A549 (cell line): ENCODE measurements around the gene STK33. TPM values are rescaled to one million over a fixed set of nuclear protein-coding genes. Genes with fewer than 3 reads are reported as not detected.
A peak's percentile ranks its signal among the peaks of the same experiment; 100 is the strongest.

Experiments used
- ATAC-seq, 2 experiments: fragments of 200-7000 bp in 1 of 2; fragments of >200 bp in 1 of 2; cut with Nextera tagmentation in 1 of 2; cut with Tn5 transposase in 1 of 2; 3 replicates each; pipeline versions ENCODE4 v1.8.0 to v1.9.1; 2018 to 2020; ENCODE audit warnings: mild to moderate bottlenecking in 1 of 2, moderate library complexity in 1 of 2
- CTCF ChIA-PET: fragments of 300-600 bp; sonication (Branson Sonifier 250); formaldehyde crosslinking; extraction: SDS; loops from one replicate; lab custom pipeline; 2021; ENCODE audit warnings: antibody characterized with exemption, inconsistent platforms; lab: Yijun Ruan, JAX
- POLR2A ChIA-PET: fragments of 350-600 bp; formaldehyde crosslinking; extraction: SDS; loops from one replicate; lab custom pipeline; 2021; ENCODE audit warnings: antibody characterized with exemption, inconsistent platforms; lab: Yijun Ruan, JAX
- DNase-seq, 2 experiments: peaks; one replicate each; pipeline versions ENCODE4 v3.0.0 to v3.0.0-alpha.2; 2011 to 2016; ENCODE audit warnings: low read depth in 1 of 2, low spot score in 1 of 2
- FAIRE-seq: peaks from 2 replicates; lab custom pipeline; 2011; peaks lifted over from hg19 to GRCh38; lab: Jason Lieb, UNC
- H3K27ac ChIP-seq, 2 experiments: fragments of >200 bp; sonication (Bioruptor Twin); formaldehyde crosslinking; 3 replicates each; pipeline ENCODE4 v1.5.1; 2016 to 2017
- H3K4me1 ChIP-seq: fragments of >200 bp; sonication (Bioruptor Twin); formaldehyde crosslinking; 3 replicates; pipeline ENCODE4 v1.6.1; 2016
- H3K4me2 ChIP-seq: fragments of >200 bp; sonication (Bioruptor Twin); formaldehyde crosslinking; 3 replicates; pipeline ENCODE4 v1.6.1; 2016
- H3K4me3 ChIP-seq: fragments of >200 bp; sonication (Bioruptor Twin); formaldehyde crosslinking; 3 replicates; pipeline ENCODE4 v1.5.1; 2016
- H3K9me3 ChIP-seq: fragments of >200 bp; sonication (Bioruptor Twin); formaldehyde crosslinking; 3 replicates; pipeline ENCODE4 v1.6.1; 2016
- BCL3 ChIP-seq: fragments of >200 bp; sonication (Bioruptor Twin); formaldehyde crosslinking; IDR thresholded peaks from 3 replicates; pipeline ENCODE4 v1.6.1; 2016
- BHLHE40 ChIP-seq: IDR thresholded peaks from 2 replicates; pipeline ENCODE4 v1.6.1; 2012; ENCODE audit warnings: low read depth, low read length, inconsistent platforms
- CHD4 ChIP-seq: fragments of 200-600 bp; sonication (generic); IDR thresholded peaks from 2 replicates; pipeline ENCODE4 v1.6.1; 2016; ENCODE audit warnings: antibody characterized with exemption, mild to moderate bottlenecking, borderline replicate concordance
- FOSL2 ChIP-seq, 2 experiments: fragments of 450-650 bp in 1 of 2; fragments of >200 bp in 1 of 2; sonication (Bioruptor Twin) in 1 of 2; formaldehyde crosslinking; IDR thresholded peaks; 2 replicates each; pipeline versions ENCODE4 v1.5.0 to v1.6.1; 2016 to 2020; ENCODE audit warnings: mild to moderate bottlenecking in 1 of 2, moderate library complexity in 1 of 2
- FOXS1 ChIP-seq: fragments of 250-450 bp; sonication (Bioruptor Pico); IDR thresholded peaks from 2 replicates; pipeline ENCODE4 v1.5.0; 2020; ENCODE audit warnings: mild to moderate bottlenecking, moderate library complexity
- HDAC2 ChIP-seq: fragments of 200-600 bp; sonication (generic); IDR thresholded peaks from 2 replicates; pipeline ENCODE4 v1.6.1; 2016
- JUN ChIP-seq, 2 experiments: fragments of >200 bp; sonication (Bioruptor Twin); formaldehyde crosslinking; IDR thresholded peaks; 2 replicates in 1 of 2; 3 replicates in 1 of 2; pipeline ENCODE4 v1.6.1; 2016 to 2017
- MAFK ChIP-seq: fragments of 450-650 bp; IDR thresholded peaks from 2 replicates; pipeline ENCODE4 v1.6.1; 2014; ENCODE audit not compliant: partially characterized antibody
- PBX3 ChIP-seq: IDR thresholded peaks from 2 replicates; pipeline ENCODE4 v1.6.1; 2012
- POLR2AphosphoS2 ChIP-seq: conservative IDR thresholded peaks from 2 replicates; pipeline ENCODE4 v1.6.1; 2012; ENCODE audit warnings: low read length, improper control_type of control experiment, inconsistent platforms
- RAD21 ChIP-seq, 2 experiments: fragments of >200 bp in 1 of 2; sonication (Bioruptor Twin) in 1 of 2; formaldehyde crosslinking in 1 of 2; IDR thresholded peaks in 1 of 2; conservative IDR thresholded peaks in 1 of 2; 2 replicates in 1 of 2; 3 replicates in 1 of 2; pipeline ENCODE4 v1.6.1; 2012 to 2018; ENCODE audit warnings: inconsistent platforms in 1 of 2
- RNF2 ChIP-seq: fragments of 200-600 bp; sonication (generic); IDR thresholded peaks from 2 replicates; pipeline ENCODE4 v1.6.1; 2016; ENCODE audit warnings: low read depth, mild to moderate bottlenecking, antibody characterized with exemption, moderate library complexity, borderline replicate concordance
- SMC3 ChIP-seq: fragments of >200 bp; sonication (Bioruptor Twin); formaldehyde crosslinking; IDR thresholded peaks from 3 replicates; pipeline ENCODE4 v1.6.1; 2018; ENCODE audit warnings: inconsistent platforms
- TP53 ChIP-seq: fragments of 250-450 bp; sonication (Bioruptor Pico); IDR thresholded peaks from 2 replicates; pipeline ENCODE4 v1.5.0; 2021; ENCODE audit warnings: mild to moderate bottlenecking, moderate library complexity
- ZC3H11A ChIP-seq: fragments of 450-650 bp; IDR thresholded peaks from 2 replicates; pipeline ENCODE4 v1.6.1; 2014; ENCODE audit warnings: antibody characterized with exemption, mild to moderate bottlenecking
- ZFP36 ChIP-seq: fragments of 450-650 bp; IDR thresholded peaks from 2 replicates; pipeline ENCODE4 v1.6.1; 2014; ENCODE audit warnings: borderline replicate concordance; ENCODE audit not compliant: partially characterized antibody
- ZSCAN20 ChIP-seq: fragments of 250-450 bp; sonication (Bioruptor Pico); IDR thresholded peaks from 2 replicates; pipeline ENCODE4 v1.8.0; 2022; ENCODE audit warnings: mild to moderate bottlenecking, moderate library complexity
- WGBS: methylation state at CpG from one replicate; pipeline ENCODE4 v1.1.6; 2017; ENCODE audit errors: missing lambda C conversion rate; 5-methylcytosine and 5-hydroxymethylcytosine counted together
- polyA plus RNA-seq, 4 experiments: library from polyadenylated mRNA; depleted of rRNA in 3 of 4; stranded (reverse); fragments of >200 nt; fragmentation: RNase III in 1 of 4; extraction: RNeasy Plus Mini Kit Qiagen cat#74134 plus additional on column Dnase treatment in 1 of 4; gene quantifications; 2 replicates in 3 of 4; 3 replicates in 1 of 4; pipeline ENCODE4 v1.2.3, GENCODE V29; 2011 to 2017
- TF ChIP-seq, protein P1 (sequence below): fragments of 250-450 bp; sonication (Bioruptor Pico); IDR thresholded peaks from 2 replicates; pipeline ENCODE4 v1.5.0; 2020; ENCODE audit warnings: low read depth, mild to moderate bottlenecking, moderate library complexity
- TF ChIP-seq, protein P2 (sequence below): fragments of >200 bp; sonication (Bioruptor Twin); formaldehyde crosslinking; IDR thresholded peaks from 3 replicates; pipeline ENCODE4 v1.5.1; 2016

The STK33 gene
- polyA plus RNA-seq, 2 of the 4 experiments (the other 2 are of a cell fraction), result 5.2 to 5.8 TPM

DNA sequence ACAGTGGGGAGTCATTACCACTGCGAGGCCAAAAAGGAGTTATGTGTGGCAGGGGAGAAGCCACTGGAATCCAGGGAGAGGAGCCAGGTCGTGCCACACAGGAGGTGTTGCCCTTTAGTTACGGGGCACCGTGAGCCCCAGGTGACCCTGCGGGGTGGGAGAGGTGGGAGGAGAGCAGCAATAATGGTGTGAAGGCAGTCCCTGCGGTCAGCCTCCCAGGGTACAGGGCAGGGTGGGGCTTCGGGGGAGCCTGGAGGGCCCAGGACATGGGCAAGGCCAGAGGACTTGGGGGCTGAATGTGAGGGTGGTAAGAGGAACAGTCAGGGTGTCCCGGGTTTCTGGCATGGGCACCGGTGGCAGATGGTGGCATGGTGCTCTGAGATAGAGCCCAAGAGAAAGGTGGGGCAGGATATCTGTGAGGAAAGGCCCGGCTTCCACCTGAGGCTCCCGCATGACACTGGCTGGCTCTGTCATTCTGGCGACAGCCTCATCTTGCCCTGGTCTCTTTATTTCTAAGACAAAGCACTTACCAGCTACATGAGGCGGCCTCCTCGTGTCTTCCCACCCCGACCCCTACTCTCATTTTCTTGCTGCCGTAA lies 247.8 kb downstream of the STK33 start:
- no peak for DNase-seq
- no peak overlapping the region for H3K27ac ChIP-seq
- ATAC-seq, result no peak
- H3K4me3 ChIP-seq, result no peak overlapping the region
- ChIA-PET POLR2A (no interaction called here), CTCF (interaction anchor here (0.6 to 2.3 kb wide), 4 partner anchors 9 to 438 kb away, joined by 3 to 6 read pairs (median 3); partner anchors contain the start of gene LMO1)
- H3K4me1 ChIP-seq, result no peaks in the 10 kb centered on the region
- FAIRE-seq, result no peak
- no peaks in the 10 kb centered on the region for H3K9me3 ChIP-seq
- TF ChIP-seq MAFK (no peak), SMC3 (no peak), HDAC2 (no peak), RAD21 (conservative IDR thresholded peaks at IDR 0.05 in 1 of 2, IDR thresholded peaks at IDR 0.05 in 1 of 2) (no peak), ZSCAN20 (no peak), TP53 (CRISPR knock-in tag) (no peak), BHLHE40 (no peak), FOSL2 (IDR thresholded peaks at IDR 0.05) (no peak), FOSL2 (CRISPR knock-in tag; IDR thresholded peaks at IDR 0.05) (no peak), FOXS1 (no peak), CHD4 (no peak), PBX3 (no peak), BCL3 (no peak)
- TF ChIP-seq, protein P1, sequence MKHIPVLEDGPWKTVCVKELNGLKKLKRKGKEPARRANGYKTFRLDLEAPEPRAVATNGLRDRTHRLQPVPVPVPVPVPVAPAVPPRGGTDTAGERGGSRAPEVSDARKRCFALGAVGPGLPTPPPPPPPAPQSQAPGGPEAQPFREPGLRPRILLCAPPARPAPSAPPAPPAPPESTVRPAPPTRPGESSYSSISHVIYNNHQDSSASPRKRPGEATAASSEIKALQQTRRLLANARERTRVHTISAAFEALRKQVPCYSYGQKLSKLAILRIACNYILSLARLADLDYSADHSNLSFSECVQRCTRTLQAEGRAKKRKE (CRISPR knock-in tag), result no peak
- no peak overlapping the region for H3K4me2 ChIP-seq
- 62% methylated on average over 15 of the region's 16 CpGs for WGBS

DNA sequence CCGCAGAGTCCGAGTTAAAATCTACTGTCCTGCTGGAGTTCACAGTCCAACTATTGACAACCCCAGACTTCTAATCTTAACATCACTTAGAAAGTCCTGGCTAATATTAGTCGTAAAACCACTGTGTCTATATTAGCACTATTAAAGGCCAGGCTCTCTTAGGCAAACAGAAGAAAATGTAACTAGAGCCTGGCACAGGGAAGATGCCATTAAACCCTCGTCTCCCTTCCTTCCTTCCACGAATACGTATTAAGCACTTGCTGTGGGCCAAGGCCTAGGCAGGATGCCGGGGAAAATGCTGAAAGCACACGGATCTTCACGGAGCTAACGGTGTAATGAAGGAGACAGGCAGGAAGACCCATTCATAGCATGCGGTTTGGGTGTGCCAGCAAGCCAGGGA lies 248.8 kb downstream of the STK33 start:
- no peaks in the 10 kb centered on the region for H3K9me3 ChIP-seq
- no peak for FAIRE-seq
- ATAC-seq, result no peak
- WGBS, result 74% methylated on average over 11 of the region's 11 CpGs
- H3K27ac ChIP-seq, result no peak overlapping the region
- TF ChIP-seq TP53 (CRISPR knock-in tag), result no peak
- TF ChIP-seq, protein P2, sequence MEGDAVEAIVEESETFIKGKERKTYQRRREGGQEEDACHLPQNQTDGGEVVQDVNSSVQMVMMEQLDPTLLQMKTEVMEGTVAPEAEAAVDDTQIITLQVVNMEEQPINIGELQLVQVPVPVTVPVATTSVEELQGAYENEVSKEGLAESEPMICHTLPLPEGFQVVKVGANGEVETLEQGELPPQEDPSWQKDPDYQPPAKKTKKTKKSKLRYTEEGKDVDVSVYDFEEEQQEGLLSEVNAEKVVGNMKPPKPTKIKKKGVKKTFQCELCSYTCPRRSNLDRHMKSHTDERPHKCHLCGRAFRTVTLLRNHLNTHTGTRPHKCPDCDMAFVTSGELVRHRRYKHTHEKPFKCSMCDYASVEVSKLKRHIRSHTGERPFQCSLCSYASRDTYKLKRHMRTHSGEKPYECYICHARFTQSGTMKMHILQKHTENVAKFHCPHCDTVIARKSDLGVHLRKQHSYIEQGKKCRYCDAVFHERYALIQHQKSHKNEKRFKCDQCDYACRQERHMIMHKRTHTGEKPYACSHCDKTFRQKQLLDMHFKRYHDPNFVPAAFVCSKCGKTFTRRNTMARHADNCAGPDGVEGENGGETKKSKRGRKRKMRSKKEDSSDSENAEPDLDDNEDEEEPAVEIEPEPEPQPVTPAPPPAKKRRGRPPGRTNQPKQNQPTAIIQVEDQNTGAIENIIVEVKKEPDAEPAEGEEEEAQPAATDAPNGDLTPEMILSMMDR, result no peak
- no peak for TF ChIP-seq ZC3H11A
- no peak for TF ChIP-seq JUN (IDR thresholded peaks at IDR 0.05)
- no peak overlapping the region for H3K4me3 ChIP-seq
- ChIA-PET CTCF (no interaction called here), POLR2A (no interaction called here)
- no peak for DNase-seq
- no peak overlapping the region for H3K4me2 ChIP-seq
- H3K4me1 ChIP-seq, result no peaks in the 10 kb centered on the region

- Histone ChIP-seq H3K4me1 (no peaks in the 10 kb centered on the region), H3K4me2 (no peak overlapping the region), H3K27ac (no peak overlapping the region), H3K4me3 (no peak overlapping the region), H3K9me3 (no peaks in the 10 kb centered on the region)
- TF ChIP-seq ZFP36 (peak; percentile 10), POLR2AphosphoS2 (no peak), RNF2 (no peak)
- no peak for DNase-seq
- 75% methylated on average over 3 of the region's 3 CpGs for WGBS
- ChIA-PET POLR2A (no interaction called here), CTCF (interaction anchor here (0.7 to 1.9 kb wide), 5 partner anchors 11 to 222 kb away, joined by 3 to 8 read pairs (median 5); partner anchors contain the start of gene LMO1)
- ATAC-seq, result no peak
- FAIRE-seq, result no peak
Measured at GRCh38 chr11:8344346-8344745, 249.7 kb downstream of the STK33 start.
